A673 (cell line): ENCODE measurements around the gene ZC3H7B.

ENCODE experiments used
- EZH2 ChIP-seq: fragments of 200-600 bp; sonication (generic); IDR thresholded peaks from 2 replicates; pipeline ENCODE4 v1.6.1; 2017; ENCODE audit warnings: borderline replicate concordance, low read depth, mild to moderate bottlenecking, mixed read lengths, antibody characterized with exemption, low read length; ENCODE audit not compliant: poor library complexity, severe bottlenecking
- TF ChIP-seq, protein P1 (sequence below): fragments of 300-800, 200-600 bp; sonication (generic); conservative IDR thresholded peaks from 2 replicates; pipeline ENCODE4 v1.5.1; 2017; ENCODE audit warnings: low read depth, mild to moderate bottlenecking, antibody characterized with exemption, low read length, moderate library complexity, mixed read lengths

- TF ChIP-seq, protein P1, sequence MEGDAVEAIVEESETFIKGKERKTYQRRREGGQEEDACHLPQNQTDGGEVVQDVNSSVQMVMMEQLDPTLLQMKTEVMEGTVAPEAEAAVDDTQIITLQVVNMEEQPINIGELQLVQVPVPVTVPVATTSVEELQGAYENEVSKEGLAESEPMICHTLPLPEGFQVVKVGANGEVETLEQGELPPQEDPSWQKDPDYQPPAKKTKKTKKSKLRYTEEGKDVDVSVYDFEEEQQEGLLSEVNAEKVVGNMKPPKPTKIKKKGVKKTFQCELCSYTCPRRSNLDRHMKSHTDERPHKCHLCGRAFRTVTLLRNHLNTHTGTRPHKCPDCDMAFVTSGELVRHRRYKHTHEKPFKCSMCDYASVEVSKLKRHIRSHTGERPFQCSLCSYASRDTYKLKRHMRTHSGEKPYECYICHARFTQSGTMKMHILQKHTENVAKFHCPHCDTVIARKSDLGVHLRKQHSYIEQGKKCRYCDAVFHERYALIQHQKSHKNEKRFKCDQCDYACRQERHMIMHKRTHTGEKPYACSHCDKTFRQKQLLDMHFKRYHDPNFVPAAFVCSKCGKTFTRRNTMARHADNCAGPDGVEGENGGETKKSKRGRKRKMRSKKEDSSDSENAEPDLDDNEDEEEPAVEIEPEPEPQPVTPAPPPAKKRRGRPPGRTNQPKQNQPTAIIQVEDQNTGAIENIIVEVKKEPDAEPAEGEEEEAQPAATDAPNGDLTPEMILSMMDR, result no peak
- no peak for TF ChIP-seq EZH2
Measured at GRCh38 chr22:41315586-41315985, 14.3 kb downstream of the ZC3H7B start.
